HG03469 (cell line): ENCODE data around the gene TULP4.
A peak's percentile ranks its signal among the peaks of the same experiment; 100 is the strongest.

Source experiments
- ATAC-seq: cut with Tn5 transposase; IDR thresholded peaks from one replicate; pipeline ENCODE4 v1.9.1; 2021; ENCODE audit warnings: mild to moderate bottlenecking, moderate library complexity, moderate number of reproducible peaks; ENCODE audit not compliant: unreplicated experiment

The TULP4 gene

DNA sequence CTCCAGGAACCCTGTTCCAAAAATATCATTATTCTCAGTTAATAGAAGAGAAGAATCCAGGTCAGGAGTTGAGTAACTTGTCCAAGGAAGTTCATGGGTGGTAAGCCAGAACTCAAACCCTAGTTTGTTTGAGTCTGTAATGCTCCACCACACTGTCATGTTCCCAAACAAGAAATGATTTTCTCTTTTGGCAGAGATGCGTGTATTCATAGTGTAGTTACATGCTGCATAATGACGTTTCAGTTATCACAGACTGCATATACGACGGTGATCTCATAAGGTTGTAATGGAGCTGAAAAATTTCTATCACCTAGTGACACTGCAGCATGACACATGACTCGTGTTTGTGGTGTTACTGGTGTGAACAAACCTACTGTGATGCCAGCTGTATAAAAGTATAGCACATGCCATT is 102.6 kb downstream of the TULP4 start:
- ATAC-seq, result no peak

DNA sequence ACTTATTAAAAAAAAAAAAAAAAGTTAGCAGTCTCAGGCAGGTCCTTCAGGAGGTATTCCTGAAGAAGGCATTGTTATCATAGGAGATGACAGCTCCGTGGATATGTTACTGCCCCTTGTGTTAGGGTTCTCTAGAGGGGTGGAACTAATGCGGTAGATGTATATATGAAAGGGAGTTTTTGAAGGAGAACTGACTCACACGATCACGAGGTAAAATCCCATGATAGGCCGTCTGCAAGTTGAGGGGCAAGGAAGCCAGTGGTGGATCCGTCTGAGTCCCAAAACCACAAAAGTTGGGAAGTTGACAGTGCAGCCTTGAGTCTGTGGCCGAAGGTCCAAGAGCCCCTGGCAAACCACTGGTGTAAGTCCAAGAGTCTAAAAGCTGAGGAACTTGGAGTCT is 103.4 kb downstream of the TULP4 start:
- no peak for ATAC-seq

DNA sequence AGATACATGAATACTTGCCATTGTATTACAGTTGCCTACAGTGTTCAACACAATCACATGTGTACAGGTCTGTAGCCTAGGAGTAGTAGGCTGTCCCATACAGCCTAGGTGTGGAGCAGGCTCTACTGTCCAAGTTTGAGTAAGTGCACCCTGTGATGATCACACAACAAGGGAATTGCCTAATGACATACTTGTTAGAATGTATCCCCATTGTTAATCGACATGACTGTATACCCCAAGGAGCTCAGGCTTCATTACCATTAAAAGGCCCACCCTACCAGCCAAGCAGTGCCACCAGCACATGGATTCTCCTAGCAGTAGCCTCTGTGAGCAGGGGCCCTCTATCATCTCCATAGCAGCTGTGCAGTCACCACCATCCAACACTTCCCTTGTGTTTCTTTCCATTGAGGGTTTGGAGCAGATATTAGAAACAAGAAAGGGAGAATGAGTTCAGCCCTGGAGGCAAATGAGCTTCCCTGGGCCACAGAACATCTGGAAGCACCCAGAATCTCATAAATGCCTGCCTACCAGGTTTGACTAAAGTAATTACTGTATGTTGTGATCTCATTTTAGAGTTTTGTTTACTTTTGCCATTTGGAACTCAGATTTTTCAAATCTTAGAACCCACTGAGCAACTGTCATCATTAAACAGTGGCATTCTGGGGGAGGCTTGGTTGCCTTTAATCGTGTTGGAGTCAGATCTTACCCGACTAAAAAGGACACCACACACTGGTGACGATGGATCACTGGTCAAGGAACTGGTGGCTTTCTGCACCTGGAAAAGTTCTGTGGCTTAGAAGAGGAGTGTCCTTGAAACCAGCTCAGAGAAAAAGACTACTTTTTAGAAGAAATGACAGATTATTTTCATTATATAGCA is 104.9 kb downstream of the TULP4 start:
- no peak for ATAC-seq

DNA sequence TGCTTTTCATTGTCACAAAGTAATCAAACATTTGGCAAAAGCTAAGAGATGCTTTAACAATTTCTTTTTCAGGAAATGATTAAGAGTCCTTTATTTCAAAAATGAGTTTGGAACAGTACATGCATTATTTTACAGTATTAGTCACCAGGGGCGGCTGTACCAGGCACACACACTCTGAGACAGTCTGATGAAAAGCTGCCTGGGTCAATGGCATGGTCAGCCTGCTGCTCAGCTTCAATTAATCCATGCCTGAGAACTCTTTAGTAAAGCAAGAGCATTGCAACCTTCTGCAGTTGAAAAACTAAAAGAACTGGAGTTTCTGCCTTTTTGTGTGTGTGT is 105.5 kb downstream of the TULP4 start:
- ATAC-seq, result no peak

DNA sequence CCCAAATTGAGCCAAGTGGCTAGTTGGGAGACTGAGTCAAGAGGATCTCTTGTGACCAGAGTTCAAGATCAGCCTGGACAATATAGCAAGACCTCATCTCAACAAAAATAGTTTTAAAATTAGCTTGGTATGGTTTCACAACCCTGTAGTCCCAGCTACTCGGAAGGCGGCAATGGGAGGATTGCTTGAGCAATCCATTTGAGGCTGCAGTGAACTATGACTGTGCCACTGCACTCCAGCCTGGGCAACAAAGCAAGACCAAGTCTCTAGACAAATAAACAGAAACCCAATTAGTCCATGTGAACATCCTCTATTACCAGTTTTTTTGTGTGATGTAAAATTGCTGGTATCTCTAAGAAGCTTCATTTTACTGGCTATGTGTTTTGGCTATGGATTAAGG is 106.2 kb downstream of the TULP4 start:
- ATAC-seq, result no peak

DNA sequence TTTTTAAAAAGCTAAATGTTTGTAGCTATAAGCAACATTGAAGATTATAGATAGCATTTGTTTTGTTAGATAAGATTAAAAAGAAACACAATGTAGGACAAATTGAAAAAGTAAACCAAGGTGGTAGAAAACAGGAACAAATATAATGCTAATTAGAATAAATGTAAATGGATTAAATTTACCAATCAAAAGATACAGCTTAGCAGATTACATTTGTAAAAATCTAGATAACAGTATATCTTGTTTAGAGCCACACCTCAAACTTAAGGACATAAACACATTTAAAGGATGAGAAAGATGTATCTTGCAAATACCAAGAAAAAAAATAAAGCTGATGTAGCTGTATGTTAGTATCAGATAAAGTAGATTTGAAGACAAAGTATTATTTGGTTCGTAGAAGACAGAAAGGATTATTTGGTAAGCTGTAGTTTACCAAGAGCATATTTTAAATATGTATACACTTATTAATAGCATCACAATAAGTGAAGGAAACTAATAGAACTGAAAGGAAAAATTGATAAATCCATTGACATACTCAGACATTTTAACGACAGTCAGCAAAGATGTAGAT is 107.2 kb downstream of the TULP4 start:
- ATAC-seq, result no peak

DNA sequence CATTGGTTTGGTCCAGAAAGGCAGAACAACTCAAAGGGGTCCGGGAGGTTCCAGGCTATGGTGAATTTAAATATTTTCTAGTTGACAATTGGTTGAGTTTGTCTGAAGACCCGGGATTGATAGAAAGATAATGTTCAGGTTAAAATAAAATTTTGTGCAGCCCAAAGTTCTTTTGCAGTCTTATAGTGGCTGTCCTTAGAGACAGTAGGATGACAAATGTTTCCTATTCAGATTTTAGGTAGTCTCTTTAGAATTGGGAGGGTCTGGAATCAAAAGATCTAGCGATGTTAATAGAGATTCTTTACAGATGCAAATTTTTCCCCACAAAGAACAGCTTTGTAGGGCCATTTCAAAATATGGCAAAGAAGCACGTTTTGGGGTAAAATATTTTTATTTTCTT is 109.1 kb downstream of the TULP4 start:
- ATAC-seq, result no peak

DNA sequence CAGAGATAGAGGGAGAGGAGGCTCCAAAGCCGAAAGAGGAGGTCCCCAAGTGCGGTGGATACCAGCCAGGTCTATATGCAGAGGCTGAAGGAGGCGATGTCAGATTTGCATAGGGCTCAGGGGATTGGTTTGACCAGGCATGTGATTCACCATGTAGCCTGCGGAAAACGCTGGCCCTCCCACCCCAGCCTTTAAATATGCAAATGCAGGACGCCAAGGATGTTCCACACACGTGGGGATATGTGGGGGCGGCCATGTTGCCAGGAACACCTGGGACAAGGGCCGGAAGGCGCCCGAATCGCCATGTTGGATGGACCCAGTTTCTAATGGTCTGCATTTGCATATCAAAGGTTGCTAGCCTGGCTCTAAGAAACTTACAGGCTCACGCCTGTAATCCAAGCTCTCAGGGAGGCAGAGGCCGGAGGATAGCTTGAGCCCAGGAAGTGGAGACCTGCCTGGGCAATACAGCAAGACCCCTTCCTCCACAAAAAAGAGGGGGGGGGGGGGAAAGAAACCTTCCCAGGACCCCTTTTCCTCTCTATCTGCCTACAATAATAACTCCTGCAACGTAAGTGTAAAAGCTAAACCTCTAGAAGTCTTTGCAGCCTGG is 110.5 kb downstream of the TULP4 start:
- no peak for ATAC-seq

DNA sequence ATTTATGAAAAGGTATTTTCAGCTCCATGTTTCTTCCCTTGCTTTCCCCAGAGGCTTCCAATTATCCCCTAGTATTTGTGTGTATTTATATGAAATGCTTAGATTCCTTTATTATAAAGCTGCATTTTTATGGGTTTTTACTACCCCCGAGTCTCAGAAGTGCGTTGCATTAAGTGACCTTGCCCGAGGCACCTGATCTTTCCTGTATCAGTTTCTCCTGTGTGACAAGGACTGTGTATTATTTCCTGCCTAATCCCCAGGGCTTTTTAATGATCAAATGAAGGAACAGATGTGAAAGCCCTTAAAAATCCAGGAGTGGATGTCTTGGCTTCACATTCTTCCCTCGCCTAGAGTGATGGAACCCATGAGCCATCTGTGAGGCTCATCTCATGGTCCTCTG is 118.8 kb downstream of the TULP4 start:
- ATAC-seq, result no peak

DNA sequence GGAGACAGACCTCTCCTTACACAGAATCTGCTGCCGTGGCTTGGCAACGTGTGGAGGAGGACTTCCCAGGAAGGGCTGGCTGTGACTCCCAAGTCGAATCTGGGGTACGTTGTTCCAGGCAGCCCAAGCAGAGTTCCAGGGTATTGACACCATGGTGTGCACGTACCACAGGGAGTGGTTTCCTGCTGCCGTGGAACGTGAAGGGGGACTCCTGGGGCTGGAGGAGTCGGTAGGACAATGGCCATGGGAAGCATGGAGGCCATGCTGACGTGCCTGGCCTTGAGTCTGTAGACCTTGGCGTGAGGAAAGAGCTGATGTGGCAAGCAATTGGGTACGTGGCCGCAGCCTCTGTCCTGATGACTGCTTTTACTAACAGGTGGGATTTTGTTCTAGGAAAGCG is 119.3 kb downstream of the TULP4 start:
- ATAC-seq, result no peak

DNA sequence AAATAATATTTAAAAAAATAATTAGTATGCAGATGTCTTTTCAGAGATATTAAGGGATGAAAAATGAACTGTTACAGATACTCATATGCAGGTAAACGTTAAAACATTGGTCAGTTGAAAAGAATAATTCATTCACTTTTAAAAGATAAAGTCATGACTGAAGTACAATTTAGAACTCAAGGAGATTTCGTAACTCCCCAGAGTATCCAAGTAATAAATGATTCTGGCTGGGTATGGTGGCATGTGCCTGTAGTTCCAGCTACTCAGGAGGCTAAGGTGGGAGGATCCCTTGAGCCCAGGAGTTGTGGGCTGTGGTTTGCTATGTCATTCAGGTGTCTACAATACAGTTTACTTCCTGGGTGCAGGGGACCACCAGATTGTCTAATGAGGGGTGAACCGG is 125.3 kb downstream of the TULP4 start:
- ATAC-seq, result no peak

DNA sequence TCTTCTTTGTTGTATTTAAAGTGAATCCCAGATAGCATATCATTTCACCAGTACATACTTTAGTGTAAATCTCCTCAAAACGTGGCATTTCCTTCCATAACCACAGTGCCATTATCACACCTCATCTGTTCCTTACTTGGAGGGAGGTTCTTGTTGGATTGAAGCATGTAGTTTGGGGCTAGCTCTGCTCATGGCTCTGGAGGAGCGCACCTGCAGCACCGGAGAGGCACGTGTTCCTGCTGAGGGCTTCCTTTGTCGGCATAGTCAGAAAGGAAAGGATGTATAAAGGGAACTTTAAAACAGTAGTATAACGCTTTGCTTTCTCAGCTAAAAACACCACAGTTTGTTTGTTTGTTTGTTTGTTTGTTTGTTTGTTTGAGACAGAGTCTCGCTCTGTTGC is 126.0 kb downstream of the TULP4 start:
- ATAC-seq, result no peak

DNA sequence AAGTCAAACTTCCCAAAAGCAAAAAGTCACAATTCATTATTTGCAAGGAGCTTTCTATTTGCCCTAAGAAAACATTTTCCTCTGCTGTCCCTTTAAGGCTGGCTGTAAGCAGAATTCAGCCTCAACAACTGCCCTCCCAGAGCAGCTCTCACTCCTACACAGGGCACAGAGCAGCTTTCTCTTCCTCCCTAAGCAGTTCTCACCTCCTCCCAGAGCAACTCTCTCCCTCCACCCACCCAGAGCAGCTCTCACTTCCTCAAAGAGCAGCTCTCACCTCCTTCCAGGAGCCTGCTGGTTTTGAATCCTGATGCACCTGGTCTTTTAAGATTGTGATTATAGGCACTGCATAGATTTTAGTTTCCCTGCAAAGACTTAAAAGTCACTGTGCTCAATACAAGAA is 127.0 kb downstream of the TULP4 start:
- ATAC-seq, result peak; percentile 86

DNA sequence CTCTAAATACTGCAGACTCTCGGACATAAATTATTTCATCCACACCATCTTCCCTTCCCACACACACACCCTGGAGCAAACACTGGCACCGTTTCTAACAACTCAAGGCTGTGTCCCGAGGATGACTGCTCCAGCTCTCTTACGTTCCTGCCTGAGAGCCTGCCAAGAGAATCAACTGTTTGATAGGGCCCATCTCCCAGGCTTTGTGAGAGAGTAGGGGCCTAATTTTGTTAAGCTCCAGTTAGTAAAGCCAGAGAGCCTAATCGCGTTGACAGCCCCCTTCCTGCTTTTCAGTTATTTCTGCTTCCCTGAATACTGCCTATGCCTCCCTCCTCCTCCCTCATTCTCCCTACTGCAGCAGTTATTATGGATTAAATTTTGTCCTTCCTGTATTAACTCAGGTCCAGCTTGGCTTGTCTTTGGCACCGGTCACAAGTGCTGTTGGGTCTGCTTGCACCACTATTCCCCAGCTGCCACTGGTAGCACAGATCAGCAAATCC is 129.5 kb downstream of the TULP4 start:
- ATAC-seq, result no peak

DNA sequence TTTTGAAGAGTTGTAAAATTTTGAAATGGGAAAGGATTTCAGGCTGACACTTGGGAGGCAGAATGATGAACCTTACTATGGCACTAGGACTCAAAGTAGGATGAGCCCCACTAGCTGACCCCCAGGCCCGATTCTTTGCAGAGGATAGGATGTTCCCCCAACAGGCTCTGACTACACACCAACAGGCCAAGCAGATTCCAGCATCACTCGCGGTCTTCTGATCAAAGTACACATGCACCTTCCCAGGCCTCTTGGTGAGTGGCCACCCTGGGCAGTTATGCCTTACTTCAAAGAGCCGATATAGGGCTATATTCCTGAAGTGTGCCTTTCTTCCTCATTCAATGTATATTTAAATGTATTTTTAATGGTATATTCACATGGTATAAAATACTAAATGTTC is 130.0 kb downstream of the TULP4 start:
- no peak for ATAC-seq

DNA sequence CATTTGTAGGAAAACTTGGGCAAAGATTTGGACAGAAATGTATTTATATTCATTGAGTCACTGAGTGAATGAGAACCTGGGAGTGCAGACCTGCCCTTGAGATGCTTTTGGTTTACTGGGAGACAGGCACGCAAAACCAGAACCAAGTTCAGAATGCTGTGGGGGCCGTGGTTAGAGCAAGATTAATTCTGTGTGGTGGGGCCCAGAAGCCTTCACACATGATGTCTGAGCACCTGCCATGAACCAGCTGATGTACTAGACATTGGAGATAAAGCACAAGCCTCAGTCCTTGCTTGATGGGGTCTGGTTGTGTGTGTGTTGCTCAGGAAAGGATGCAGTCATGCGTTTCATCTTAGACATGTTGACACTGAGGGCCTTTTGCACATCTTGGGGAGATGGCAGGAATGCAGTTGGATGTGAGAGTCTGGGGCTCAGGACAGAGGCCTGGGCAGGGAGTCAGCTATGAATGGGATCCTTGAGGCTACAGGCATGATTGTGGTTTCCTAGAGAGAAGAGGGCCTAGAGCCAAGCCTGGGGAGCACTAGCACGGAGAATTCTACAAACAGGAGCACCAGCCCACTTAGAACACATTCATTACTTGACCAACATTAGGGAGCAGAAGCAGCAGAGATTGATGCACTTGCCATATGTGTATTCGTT is 133.3 kb downstream of the TULP4 start:
- no peak for ATAC-seq

DNA sequence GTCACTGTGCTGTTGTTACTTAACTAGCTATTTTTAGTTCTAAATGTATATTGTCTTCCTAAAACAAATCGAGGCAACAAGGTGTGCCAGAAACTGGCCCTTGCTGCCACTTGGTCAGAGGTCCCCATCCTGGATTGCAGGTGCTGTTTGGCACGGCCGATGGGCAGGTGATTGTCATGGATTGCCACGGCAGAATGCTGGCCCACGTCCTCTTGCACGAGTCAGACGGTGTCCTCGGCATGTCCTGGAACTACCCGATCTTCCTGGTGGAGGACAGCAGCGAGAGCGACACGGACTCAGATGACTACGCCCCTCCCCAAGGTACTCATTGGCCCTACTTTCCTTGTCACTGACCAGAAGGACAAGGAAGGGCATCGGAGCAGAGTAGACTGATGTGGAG is 136.6 kb downstream of the TULP4 start:
- ATAC-seq, result no peak

DNA sequence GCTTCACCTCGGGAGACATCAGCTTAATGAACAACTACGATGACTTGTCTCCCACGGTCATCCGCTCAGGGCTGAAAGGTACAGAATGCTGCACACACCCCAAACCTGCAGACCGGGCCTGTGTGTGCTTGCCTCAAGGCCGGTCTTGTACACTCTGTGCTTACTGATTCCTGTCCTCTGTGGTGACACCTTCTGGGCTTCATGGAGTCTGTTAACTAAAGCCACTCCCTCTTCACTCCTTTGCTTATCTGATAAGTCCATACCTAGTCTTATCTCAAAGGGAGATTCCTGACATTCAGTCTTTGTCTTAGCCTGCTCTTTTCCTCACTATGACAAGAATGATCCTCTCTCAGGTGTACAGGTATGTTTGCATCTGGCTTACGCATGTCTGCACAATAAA is 139.9 kb downstream of the TULP4 start:
- no peak for ATAC-seq

DNA sequence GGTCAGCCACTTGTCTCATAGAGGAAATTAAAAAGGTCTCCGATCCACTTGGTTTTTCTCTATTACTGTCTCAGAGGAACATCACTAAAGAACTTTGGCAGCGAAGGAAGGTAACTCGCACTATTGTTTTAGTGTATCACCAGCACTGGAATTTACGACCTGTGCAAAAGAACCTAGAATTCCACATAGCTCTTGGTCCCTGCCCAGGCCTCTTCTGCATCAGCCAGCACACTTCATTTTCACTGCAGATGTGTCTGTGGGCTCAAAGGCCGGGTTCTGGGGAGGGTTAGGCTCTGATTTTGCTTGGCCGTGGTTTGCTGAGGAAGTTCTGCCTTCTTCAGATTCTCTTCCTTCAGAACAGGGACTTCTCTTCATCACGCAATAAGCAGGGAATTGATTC is 144.9 kb downstream of the TULP4 start:
- no peak for ATAC-seq

DNA sequence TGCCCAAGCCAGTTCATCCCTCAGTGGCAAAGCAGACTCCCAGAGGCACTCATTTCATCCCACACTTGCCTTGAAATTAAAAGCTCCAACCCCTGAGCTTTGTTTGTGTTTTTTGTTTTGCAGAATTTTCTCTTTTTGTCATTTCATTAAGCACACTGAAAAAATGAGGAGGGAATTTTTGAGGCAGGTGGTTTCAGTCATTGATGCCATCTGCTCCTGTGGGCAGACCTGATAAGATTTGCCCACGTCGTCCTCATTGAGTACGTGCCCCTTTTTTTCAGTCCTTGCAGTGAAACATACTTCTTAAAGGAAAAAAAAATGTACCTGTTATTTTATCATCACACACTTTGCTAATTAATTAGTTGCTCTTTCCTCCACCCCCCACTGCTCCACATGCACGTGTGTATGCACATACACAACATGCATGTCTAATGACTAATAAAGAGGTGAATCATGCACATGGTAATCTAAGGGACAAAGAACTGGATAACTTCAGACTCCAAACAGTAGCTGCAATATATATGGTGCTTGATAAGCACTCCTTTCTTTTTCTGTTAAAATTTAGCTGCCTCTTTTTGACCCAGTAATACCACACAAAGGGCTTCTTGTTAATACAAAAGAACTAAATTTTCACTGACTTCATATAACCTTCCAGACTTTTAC is 145.5 kb downstream of the TULP4 start:
- no peak for ATAC-seq

DNA sequence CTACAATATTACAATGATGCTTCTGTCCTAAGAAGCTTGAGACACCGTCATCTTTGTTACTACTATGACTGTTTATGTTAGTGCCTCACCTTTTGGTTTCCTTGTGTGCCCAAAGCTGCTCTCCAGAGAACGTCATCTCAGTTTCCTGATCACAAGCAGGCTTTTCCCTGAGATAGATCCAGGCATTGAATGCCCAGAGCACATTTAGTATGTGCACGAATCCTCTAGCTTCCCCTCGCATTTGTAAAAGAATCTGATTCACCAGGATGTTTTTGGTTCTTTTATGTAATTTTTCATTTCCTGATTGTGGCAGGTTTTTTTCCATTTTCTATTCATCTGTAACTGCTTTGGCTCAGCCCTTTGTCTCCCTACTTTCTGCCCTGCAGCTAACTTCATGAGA is 147.5 kb downstream of the TULP4 start:
- no peak for ATAC-seq
